ENCODE measurements around the gene CRYGN.

DNA sequence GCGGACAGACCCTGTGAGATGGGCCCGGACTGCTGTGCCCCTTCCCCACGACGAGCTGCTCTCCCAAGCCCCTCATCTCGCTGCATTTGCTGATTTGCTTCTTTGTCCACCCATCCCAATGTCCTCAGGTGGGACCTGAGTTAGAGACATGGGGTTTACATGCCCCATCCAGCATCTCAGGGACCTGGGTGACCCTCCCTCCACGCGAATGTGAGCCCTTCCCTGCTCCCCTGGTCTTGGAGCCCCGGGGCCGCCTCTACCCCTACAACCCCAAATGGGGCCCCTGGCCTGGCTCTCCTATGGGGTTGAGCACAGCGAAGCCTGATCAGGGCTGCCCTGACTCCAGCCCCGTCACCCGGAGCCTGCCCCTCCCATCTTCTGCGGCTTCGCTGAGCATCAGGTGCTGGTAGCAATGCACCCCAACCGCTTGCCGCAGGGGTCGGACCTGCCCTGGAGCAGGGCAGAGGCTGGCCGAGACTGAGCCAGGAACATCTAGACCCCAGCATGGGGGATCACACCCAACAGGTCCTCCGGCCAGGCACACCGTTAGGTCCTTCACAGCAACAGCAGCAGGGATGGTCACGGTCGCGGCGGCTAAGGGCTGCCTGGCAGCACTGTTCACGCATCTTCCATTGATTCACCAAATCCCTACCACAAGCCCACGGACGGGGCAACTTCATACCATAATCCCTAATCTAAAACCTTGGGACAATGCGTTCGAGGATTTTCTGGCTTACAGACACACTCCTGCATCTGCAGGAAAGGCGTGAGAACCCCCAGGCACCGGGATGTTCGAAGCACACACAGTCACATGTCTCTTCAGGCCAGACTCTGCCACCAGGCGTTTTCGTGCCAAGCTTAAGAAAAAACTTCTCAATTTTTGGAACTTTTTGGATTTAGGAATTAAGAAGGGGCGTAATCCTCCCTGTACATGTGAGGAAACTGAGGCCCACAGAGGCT is 45.6 kb downstream of the CRYGN start:
- TF ChIP-seq BHLHE40 (IDR thresholded peaks at IDR 0.05; ENCODE audit: borderline replicate concordance) (no peak), FOXM1 (IDR thresholded peaks at IDR 0.05; ENCODE audit: borderline replicate concordance) (no peak), ELF4 (IDR thresholded peaks at IDR 0.05) (no peak)
- TF ChIP-seq, protein P1, sequence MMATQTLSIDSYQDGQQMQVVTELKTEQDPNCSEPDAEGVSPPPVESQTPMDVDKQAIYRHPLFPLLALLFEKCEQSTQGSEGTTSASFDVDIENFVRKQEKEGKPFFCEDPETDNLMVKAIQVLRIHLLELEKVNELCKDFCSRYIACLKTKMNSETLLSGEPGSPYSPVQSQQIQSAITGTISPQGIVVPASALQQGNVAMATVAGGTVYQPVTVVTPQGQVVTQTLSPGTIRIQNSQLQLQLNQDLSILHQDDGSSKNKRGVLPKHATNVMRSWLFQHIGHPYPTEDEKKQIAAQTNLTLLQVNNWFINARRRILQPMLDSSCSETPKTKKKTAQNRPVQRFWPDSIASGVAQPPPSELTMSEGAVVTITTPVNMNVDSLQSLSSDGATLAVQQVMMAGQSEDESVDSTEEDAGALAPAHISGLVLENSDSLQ (IDR thresholded peaks at IDR 0.05), result no peak

Measured in HEK293T (cell line).